Right kidney (tissue), 1 donor: ENCODE measurements around the gene TFR2.
"Not testable (repeated sequence)": the region's sequence is repeated elsewhere in the genome, so short reads cannot be mapped to it uniquely, and the experiment has no call there.

Experiments used
- DNase-seq: peaks from one replicate; pipeline ENCODE4 v3.0.0-alpha.2; 2016

The TFR2 gene

GRCh38 chr7:100678291-100678984, 37.1 kb upstream of the TFR2 start:
- DNase-seq, result no peak

DNA sequence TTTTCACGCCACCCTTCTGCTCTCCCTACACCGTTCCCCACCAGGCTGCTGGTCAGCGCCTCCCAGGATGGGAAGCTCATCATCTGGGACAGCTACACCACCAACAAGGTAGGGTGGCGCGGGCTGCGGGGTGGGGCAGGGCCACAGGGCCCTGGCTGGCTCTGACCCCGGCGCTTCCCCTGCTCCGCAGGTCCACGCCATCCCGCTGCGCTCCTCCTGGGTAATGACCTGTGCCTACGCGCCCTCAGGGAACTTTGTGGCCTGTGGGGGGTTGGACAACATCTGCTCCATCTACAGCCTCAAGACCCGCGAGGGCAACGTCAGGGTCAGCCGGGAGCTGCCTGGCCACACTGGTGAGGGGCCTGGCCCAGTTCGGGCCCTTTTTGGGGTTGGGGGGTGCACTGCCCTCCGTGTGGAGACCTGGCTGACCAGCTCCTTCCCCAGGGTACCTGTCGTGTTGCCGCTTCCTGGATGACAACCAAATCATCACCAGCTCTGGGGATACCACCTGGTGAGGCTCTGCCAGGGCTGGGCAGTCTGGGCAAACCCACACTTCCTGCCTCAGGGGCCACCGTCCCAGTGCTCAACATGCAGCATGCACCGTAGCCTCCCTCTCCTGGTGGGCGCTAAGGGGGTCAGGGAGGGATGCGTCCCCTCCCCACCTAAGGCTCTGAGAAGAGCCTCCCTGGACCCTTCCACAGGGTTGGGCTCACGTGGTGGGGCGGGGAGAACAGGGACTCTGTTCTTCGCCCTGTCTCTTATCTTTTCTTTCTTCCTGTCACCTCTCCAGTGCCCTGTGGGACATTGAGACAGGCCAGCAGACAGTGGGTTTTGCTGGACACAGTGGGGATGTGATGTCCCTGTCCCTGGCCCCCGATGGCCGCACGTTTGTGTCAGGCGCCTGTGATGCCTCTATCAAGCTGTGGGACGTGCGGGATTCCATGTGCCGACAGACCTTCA, 36.2 kb upstream of the TFR2 start:
- no peak for DNase-seq

DNA sequence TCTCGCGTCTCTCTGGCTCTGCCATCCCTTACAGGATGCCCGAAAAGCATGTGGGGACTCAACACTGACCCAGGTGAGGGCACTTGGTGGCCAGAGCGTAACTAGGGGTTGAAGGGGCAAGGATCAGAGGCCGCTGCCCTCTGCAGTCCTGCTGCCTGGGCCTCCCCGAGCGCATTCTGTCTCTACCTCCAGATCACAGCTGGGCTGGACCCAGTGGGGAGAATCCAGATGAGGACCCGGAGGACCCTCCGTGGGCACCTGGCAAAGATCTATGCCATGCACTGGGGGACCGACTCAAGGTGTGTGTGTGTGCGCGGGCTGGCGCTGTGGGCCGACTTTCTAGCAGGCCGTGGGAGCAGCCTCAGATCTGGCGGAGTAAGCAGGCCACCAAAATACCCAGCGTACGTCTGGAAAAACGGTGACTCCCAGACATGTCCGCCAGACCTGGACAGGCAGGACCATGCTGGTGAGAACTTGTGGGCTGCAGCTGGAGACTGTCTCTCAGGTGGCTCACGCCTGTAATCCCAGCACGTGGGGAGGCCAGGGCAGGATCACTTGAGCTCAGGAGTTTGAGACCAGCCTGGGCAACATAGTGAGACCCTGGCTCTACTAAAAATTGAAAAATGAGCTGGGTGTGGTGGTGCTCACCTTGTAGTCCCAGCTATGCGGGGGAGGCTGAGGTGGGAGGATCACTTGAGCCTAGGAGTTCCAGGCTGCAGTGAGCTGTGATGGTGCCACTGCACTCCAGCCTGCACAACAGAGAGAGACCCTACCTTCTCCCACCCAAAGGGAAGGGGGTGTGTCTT, 35.4 kb upstream of the TFR2 start:
- no peak for DNase-seq

DNA sequence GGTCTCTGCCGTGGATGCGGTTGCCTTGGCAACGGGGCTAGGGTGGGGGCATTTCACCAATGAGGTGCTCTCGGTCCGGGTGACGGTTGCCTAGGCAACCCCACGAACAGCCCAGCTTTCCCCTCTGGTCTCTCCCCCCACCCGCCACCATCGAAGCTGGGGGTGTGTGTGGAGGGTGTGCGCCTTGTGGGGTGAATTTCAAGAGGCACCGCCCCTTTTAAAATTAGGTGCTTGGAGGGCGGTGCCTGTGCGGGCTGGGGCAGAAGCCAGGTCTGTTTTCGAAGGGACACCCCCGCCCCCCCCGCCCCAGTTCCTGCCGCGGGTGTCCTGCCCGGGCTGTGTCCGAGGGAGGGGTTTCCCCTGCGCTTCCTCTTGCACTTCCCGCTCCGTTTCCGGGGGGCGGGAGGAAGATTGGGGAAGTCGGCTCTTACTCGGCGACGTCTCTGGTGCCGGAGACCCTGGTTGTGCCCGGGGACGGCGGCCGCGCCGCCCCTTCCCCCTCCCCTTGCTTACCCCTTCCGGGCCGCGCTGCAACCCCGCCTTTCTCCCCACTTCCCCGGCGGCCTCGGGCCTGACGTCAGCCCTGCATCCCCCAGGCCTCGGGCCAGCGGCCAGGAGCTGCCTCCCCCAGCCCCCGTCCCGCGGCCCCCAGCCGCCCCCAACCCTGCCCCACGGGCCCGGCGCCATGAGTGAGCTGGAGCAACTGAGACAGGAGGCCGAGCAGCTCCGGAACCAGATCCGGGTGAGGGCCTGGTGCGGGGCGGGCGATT, 34.4 kb upstream of the TFR2 start:
- DNase-seq, result peak; percentile 68

- no peak for DNase-seq
Observed at GRCh38 chr7:100675105-100675451, 33.7 kb upstream of the TFR2 start.

- DNase-seq, result peak; percentile 72
Observed at GRCh38 chr7:100674411-100675104, 33.2 kb upstream of the TFR2 start.

DNA sequence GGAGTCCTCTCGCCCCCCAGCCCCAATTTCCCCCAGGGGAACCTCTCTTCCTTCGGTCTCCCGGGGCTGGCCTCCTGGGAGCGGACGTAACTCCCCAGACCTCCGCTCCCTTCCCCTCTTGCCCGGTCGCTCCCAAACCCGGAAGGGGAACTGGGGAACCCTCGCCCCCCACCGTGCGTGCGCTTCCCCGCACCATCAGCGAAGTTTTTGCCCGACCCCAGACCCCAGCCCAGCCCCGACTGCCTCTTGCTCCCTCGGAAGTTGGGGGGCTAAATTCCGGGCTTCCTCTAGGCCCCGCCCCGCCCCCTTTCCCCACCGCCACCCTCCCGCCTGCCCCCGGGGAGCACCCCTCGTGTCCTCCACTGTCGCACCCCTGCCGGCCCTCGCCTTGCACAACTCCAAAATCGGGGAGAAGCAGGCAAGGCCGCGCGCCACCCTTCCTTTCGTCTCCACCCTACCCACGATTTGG, 32.6 kb upstream of the TFR2 start:
- peak; percentile 85 for DNase-seq

DNA sequence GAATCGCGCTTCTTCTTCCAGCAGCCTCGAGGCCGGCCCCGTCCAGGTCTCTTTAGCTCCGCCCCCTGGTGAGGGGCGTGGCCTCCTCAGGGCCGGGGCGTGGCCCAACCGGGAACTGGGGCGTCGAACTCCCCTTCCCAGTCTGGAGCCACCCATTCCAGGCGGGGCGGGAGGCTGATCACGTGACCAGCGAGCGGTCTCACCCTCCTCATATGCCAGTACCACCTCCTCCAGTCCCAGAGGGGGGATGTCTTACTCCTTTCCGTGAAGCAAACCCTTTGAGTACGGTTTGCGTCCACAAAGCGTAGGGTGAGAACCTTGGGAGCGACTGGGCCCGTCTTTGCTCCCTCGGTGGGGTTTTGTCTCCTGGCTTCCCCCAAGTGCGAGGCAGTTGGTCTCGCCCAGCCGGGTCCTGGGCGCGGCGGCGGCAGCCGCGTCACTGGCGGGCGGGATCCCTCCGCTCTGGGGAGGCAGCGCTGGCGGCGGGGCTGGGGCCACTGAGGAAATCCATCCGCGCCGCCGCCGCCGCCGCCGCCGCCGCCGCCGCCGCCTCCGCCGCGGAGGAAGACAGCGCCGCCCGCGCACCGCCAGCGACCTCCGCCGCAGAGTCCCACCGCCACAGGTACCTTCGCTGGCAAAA, 32.1 kb upstream of the TFR2 start, which contains the start of gene GNB2:
Gene GNB2, plus strand, starts transcription at position 439 of the 640 bp plus-strand sequence. CDS start 2,526 bp downstream, outside the sequence.
- DNase-seq, result peak; percentile 99

DNA sequence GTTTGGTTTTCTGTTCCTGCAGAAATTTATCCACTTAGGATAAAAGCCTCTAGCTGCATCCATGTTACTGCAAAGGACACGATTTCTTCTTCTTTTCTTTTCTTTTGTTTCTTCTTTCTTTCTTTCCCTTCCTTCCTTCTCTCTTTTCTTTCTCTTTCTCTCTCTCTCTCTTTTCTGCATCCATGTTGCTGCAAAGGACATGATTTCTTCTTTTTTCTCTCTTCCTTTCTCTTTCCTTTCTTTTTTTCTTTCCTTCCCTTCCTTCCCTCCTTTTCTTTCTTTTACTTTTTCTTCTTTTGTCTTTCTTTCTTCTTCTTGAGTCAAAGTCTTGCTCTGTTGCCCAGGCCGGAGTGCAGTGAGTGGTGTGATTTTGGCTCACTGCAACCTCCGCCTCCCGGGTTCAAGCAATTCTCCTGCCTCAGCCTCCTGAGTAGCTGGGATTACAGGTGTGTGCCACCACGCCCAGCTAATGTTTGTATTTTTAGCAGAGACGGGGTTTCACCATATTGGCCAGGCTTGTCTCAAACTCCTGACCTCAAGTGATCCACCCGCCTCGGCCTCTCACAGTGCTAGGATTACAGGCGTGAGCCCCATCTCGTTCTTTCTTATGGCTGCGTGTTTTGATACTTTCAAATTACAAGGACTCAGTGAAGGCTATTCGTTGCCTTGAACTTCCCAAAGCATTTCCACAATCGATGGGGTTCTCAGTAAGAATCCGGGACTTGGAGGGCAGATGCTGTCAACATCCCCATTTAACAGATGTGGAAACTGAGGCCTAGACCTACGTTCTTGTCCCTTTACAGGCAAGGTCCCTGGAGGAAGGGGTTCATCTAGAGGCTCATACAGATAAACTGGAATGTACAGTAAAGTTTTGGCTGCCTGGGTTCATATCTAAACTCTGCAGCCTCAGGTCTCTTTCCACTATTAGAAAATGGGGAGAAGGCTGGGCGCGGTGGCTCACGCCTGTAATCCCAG, 30.3 kb upstream of the TFR2 start:
- no peak for DNase-seq

GRCh38 chr7:100670074-100670473, 28.7 kb upstream of the TFR2 start:
- no peak for DNase-seq

DNA sequence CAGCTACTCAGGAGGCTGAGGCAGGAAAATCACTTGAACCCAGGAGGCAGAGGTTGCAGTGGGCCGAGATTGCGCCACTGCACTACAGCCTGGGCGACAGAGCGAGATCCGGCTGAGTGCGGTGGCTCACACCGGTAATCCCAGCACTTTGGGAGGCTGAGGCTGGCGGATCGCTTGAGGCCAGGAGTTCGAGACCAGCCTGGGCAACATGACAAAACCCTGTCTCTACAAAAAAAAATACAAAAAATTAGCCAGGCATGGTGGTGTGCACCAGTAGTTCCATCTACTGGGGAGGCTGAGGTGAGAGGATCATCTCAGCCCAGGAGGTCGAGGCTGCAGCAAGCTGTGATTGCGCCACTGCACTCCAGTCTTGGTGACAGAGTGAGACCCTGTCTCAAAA, 27.8 kb upstream of the TFR2 start:
- DNase-seq, result not testable (repeated sequence)

DNA sequence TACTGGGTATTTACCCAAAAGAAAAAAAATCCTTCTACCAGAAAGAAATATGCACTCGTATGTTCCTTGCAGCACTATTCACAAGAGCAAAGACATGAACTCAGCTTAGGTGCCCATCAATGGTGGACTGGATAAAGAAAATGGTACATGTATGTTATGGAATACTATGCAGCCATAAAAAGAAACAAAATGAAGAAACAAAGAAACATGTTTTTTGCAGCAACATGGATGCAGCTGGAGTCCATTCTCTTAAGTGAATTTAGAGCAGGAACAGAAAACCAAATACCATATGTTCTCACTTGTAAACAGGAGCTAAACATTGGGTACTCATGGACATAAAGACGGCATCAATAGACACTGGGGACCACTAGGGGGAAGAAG, 26.7 kb upstream of the TFR2 start:
- DNase-seq, result no peak

GRCh38 chr7:100667331-100668068, 26.1 kb upstream of the TFR2 start:
- DNase-seq, result no peak

DNA sequence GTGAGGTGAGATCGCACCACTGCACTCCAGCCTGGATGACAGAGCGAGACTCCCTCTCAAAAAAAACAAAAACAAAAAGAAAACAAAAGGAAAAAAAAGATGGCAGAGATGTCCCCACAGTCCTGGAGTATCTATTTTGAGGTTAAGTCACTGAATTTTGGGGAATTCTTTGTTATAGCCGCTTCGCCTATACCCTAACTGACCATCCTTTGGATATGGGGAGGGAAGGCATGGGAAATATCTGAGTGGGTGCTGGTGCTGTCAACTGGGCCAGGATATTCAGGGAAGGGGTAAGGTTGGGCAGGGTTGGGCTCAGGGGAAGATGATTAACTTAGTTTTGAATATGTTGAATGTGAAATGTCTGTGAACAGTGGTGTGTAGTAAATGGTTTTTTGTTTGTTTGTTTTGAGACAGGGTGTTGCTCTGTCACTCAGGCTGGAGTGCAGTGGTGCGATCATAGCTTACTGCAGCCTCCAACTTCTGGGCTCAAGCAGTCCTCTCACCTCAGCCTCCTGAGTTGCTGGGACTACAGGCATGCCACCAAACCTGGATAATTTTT, 23.9 kb upstream of the TFR2 start:
- no peak for DNase-seq

GRCh38 chr7:100662194-100662776, 20.9 kb upstream of the TFR2 start:
- DNase-seq, result not testable (repeated sequence)

GRCh38 chr7:100655908-100656674, 14.7 kb upstream of the TFR2 start, which contains the start of gene ACTL6B:
ACTL6B (minus strand) TSS chr7:100656448; CDS start chr7:100656354, 94 bp downstream.
- peak; percentile 68 for DNase-seq
